Measurements from ENCODE around the gene FAM78A.
"Not testable (repeated sequence)": the region's sequence is repeated elsewhere in the genome, so short reads cannot be mapped to it uniquely, and the experiment has no call there.

The FAM78A gene

DNA sequence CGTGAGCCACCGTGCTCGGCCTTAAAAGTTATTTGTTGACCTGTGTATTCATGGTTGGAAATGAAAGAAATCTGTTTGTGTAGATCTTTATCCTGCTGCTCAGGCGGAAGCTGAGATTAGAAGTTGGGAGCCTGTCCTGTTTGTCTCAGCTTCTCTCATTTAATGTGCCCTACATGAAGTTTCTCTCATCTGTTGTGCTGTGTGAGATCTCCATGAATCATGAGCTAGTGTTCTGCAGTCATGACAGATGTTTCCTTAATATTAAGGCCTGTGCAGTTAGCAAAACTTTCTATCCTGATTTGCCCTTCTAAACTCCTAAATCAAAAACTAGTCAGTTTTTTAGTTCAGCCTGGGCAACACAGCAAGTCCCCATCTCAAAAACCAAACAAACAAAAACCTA is 59.5 kb downstream of the FAM78A start:
- in situ Hi-C loops (cut with MboI; ENCODE audit: low sequenced_read_pairs): no loop called here

DNA sequence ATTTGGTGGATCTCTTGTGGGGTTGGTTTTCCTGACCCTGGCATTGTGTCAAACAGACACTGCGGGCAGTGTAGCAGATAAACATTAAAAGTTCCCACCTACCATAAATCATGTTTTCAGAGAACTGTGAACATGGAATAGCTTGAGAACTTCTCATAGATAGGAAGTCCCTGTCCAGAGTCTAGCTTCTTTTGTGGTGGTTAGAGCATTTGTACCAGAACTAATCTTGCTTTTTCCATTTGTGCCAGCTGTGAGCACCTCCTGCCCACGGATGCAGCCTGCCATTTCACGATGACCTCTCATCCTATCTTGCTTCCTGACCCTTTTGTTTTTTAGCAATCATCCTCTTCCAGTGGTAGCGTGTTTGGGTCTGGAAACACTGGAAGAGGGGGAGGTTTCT is 61.4 kb downstream of the FAM78A start:
- in situ Hi-C loops (cut with MboI; ENCODE audit: low sequenced_read_pairs): no loop called here

GRCh38 chr9:131214286-131214856 is 61.9 kb downstream of the FAM78A start:
- in situ Hi-C loops (cut with MboI; ENCODE audit: low sequenced_read_pairs): no loop called here

GRCh38 chr9:131211920-131212319 is 64.4 kb downstream of the FAM78A start:
- in situ Hi-C loops (cut with MboI; ENCODE audit: low sequenced_read_pairs): not testable (repeated sequence)
